HT-29 (cell line): ENCODE data around the gene NBAS. TPM values are rescaled to one million over a fixed set of nuclear protein-coding genes. Genes with fewer than 3 reads are reported as not detected.
A peak's percentile ranks its signal among the peaks of the same experiment; 100 is the strongest.
"Not testable (repeated sequence)": the region's sequence is repeated elsewhere in the genome, so short reads cannot be mapped to it uniquely, and the experiment has no call there.

Experiments used
- DNase-seq: peaks from one replicate; pipeline ENCODE4 v3.0.0-alpha.2; 2015; ENCODE audit warnings: low spot score
- total RNA-seq: library from RNA; depleted of rRNA; stranded (reverse); fragments of >200 nt; shearing (Covaris generic); gene quantifications from 2 replicates; pipeline ENCODE4 v1.2.3, GENCODE V29; 2014

Gene NBAS
- total RNA-seq, 1 experiment from 2014 or later: 18.0 TPM

- DNase-seq: no peak
Observed at GRCh38 chr2:15220603-15221002, 340.5 kb downstream of the NBAS start.

GRCh38 chr2:15218423-15219086, 342.6 kb downstream of the NBAS start:
- DNase-seq: no peak

- no peak for DNase-seq
Observed at GRCh38 chr2:15212249-15212648, 348.9 kb downstream of the NBAS start.

GRCh38 chr2:15210542-15210941, 350.6 kb downstream of the NBAS start:
- not testable (repeated sequence) for DNase-seq

- DNase-seq: no peak
Observed at GRCh38 chr2:15206419-15206818, 354.7 kb downstream of the NBAS start.

- no peak for DNase-seq
Observed at GRCh38 chr2:15205562-15205961, 355.6 kb downstream of the NBAS start.

GRCh38 chr2:15201009-15201408, 360.1 kb downstream of the NBAS start:
- DNase-seq: no peak

GRCh38 chr2:15200581-15200980, 360.6 kb downstream of the NBAS start:
- DNase-seq: no peak

GRCh38 chr2:15198051-15198450, 363.1 kb downstream of the NBAS start:
- DNase-seq: peak; percentile 5

- DNase-seq: no peak
Observed at GRCh38 chr2:15195813-15196212, 365.3 kb downstream of the NBAS start.

- DNase-seq: no peak
Observed at GRCh38 chr2:15191789-15192188, 369.3 kb downstream of the NBAS start.

GRCh38 chr2:15189216-15189615, 371.9 kb downstream of the NBAS start:
- no peak for DNase-seq

GRCh38 chr2:15187702-15188101, 373.4 kb downstream of the NBAS start:
- no peak for DNase-seq

GRCh38 chr2:15186118-15186517, 375.0 kb downstream of the NBAS start:
- DNase-seq: no peak

GRCh38 chr2:15184491-15184890, 376.6 kb downstream of the NBAS start:
- DNase-seq: no peak

- DNase-seq: no peak
Observed at GRCh38 chr2:15182275-15182674, 378.9 kb downstream of the NBAS start.

- DNase-seq: no peak
Observed at GRCh38 chr2:15181092-15181745, 379.9 kb downstream of the NBAS start.

- no peak for DNase-seq
Observed at GRCh38 chr2:15180379-15180778, 380.8 kb downstream of the NBAS start.

GRCh38 chr2:15178946-15179345, 382.2 kb downstream of the NBAS start:
- DNase-seq: no peak

GRCh38 chr2:15177103-15177502, 384.0 kb downstream of the NBAS start:
- DNase-seq: no peak

GRCh38 chr2:15176604-15177003, 384.5 kb downstream of the NBAS start:
- DNase-seq: no peak

GRCh38 chr2:15174567-15174966, 386.6 kb downstream of the NBAS start:
- DNase-seq: no peak

- DNase-seq: no peak
Observed at GRCh38 chr2:15173501-15173900, 387.6 kb downstream of the NBAS start.

- DNase-seq: no peak
Observed at GRCh38 chr2:15172825-15173224, 388.3 kb downstream of the NBAS start.
